BJ (cell line): ENCODE results near the gene RAMP1. TPM values are rescaled to one million over a fixed set of nuclear protein-coding genes. Genes with fewer than 3 reads are reported as not detected.

Experiments used
- CTCF ChIA-PET: fragments of 350-600 bp; formaldehyde crosslinking; extraction: SDS; loops from one replicate; lab custom pipeline; 2021; ENCODE audit warnings: antibody characterized with exemption, inconsistent platforms; lab: Yijun Ruan, JAX
- POLR2A ChIA-PET: fragments of 300-600 bp; sonication (Branson Sonifier 250); formaldehyde crosslinking; extraction: SDS; loops from one replicate; lab custom pipeline; 2021; ENCODE audit warnings: antibody characterized with exemption; lab: Charles Lee
- DNase-seq: peaks from one replicate; pipeline ENCODE4 v3.0.0-alpha.2; 2011; ENCODE audit warnings: low read depth
- H3K27me3 ChIP-seq: 2 replicates; pipeline ENCODE4 v1.6.0; 2011; ENCODE audit warnings: low read length; ENCODE audit not compliant: control insufficient read depth, insufficient read depth
- H3K36me3 ChIP-seq: 2 replicates; pipeline ENCODE4 v1.5.1; 2011; ENCODE audit warnings: low read length; ENCODE audit not compliant: control insufficient read depth, insufficient read depth
- H3K4me3 ChIP-seq: 2 replicates; pipeline ENCODE4 v1.5.1; 2011; ENCODE audit warnings: low read depth, mild to moderate bottlenecking, control low read depth, low read length
- polyA plus RNA-seq: library from polyadenylated mRNA; depleted of rRNA; stranded (reverse); fragments of >200 nt; gene quantifications from 2 replicates; pipeline ENCODE4 v1.2.3, GENCODE V29; 2011
- TF ChIP-seq, protein P1 (sequence below): IDR thresholded peaks from 2 replicates; pipeline ENCODE4 v1.5.1; 2011; ENCODE audit warnings: low read depth, mild to moderate bottlenecking, control low read depth, inconsistent platforms, low read length, moderate library complexity; ENCODE audit not compliant: insufficient read depth

RAMP1 gene
- polyA plus RNA-seq, 1 experiment, result 10.8 TPM

GRCh38 chr2:237873421-237873831, 14.0 kb downstream of the RAMP1 start:
- no peaks in the 10 kb centered on the region for H3K36me3 ChIP-seq
- ChIA-PET POLR2A (no interaction called here), CTCF (interaction anchor here (0.6 to 1.3 kb wide), 2 partner anchors 390 to 642 kb away, joined by 3 read pairs; no protein-coding TSS in a partner anchor)
- TF ChIP-seq, protein P1, sequence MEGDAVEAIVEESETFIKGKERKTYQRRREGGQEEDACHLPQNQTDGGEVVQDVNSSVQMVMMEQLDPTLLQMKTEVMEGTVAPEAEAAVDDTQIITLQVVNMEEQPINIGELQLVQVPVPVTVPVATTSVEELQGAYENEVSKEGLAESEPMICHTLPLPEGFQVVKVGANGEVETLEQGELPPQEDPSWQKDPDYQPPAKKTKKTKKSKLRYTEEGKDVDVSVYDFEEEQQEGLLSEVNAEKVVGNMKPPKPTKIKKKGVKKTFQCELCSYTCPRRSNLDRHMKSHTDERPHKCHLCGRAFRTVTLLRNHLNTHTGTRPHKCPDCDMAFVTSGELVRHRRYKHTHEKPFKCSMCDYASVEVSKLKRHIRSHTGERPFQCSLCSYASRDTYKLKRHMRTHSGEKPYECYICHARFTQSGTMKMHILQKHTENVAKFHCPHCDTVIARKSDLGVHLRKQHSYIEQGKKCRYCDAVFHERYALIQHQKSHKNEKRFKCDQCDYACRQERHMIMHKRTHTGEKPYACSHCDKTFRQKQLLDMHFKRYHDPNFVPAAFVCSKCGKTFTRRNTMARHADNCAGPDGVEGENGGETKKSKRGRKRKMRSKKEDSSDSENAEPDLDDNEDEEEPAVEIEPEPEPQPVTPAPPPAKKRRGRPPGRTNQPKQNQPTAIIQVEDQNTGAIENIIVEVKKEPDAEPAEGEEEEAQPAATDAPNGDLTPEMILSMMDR, result no peak
- no peak overlapping the region for H3K4me3 ChIP-seq
- DNase-seq, result no peak
- no peaks in the 10 kb centered on the region for H3K27me3 ChIP-seq

DNA sequence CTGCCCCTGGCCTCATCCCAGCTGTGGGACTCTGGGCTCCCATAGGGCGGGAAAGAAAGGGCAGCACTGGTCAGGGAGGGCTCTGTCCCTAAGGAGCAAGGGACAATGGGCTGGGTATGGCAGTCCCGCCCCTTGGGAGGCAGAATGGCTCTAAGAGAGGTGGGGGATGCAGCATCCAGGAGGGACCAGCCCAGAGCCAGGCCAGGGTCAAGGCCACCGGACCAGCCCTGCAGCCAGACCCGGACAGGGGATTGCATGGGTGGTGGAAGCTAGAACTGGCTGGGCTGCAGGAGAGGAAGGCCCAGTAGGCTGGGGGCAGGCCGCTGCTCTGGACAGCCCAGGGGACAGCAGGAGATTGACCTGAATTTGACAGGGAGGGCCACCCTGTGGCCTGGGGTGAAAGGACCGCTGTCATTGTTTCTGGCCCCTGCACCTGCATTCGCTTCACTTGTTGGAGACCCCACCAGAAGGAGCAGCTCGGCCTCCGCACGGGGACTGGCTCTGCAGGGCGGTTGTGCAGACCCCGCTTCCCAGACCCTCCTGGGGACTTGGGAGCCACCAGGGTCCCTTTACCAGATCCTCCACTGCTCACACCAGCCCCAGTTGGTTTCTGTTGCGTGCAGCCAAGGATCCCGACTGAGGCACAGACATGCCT, 14.6 kb downstream of the RAMP1 start:
- ChIA-PET POLR2A (no interaction called here), CTCF (interaction anchor here (1.3 kb wide), 1 partner anchor 389 kb away, joined by 3 read pairs; no protein-coding TSS in a partner anchor)
- Histone ChIP-seq H3K4me3 (no peak overlapping the region), H3K36me3 (no peaks in the 10 kb centered on the region), H3K27me3 (no peaks in the 10 kb centered on the region)
- TF ChIP-seq, protein P1, result no peak
- no peak for DNase-seq

GRCh38 chr2:237874585-237875161, 15.2 kb downstream of the RAMP1 start:
- peak; percentile 55 for DNase-seq
- H3K27me3 ChIP-seq, result no peaks in the 10 kb centered on the region
- POLR2A ChIA-PET, result no interaction called here
- H3K36me3 ChIP-seq, result no peaks in the 10 kb centered on the region
- H3K4me3 ChIP-seq, result no peak overlapping the region
- CTCF ChIA-PET, result interaction anchor here (1.3 kb wide), 1 partner anchor 388 kb away, joined by 3 read pairs; no protein-coding TSS in a partner anchor
- TF ChIP-seq, protein P1, result no peak

DNA sequence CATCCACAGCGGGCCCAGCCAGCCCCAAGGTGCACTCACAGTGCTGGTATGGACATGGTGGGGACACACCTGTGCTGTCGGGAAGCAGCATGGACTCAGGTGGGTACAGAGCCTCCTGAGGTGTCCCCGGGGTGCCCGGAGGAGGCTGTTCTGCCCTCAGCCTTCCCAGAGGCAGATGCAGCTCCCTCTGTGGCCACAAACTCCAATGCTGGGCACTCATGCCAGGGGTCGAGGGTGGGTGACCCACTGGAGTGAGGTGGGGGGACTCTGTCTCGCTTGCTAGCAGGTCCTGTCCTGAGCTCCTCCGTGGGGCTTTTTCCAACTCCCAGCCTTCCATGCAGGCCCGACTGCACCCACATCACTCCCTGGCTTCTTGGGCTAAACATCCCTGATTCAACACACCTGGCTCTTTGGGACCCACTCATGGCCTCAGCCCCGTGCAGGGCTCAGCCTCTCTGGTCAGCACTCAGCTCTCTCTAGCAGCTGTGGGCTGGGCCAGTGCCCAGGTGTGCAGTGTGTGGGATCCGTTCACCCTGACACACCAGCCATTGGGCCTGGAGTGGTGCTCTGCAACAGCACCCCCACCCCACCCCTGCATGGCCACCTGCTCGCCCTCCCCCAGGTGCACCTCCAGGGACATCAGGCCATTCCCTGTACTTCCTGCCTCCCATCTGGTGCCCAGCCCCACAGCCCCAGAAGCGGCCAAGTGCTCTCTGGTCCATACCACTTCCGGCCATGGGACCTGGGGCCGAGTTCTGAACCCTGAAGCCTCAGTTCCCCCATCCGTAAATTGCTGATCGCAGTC, 16.0 kb downstream of the RAMP1 start:
- ChIA-PET POLR2A (no interaction called here), CTCF (no interaction called here)
- Histone ChIP-seq H3K36me3 (no peaks in the 10 kb centered on the region), H3K4me3 (no peak overlapping the region), H3K27me3 (no peaks in the 10 kb centered on the region)
- no peak for DNase-seq
- TF ChIP-seq, protein P1, result no peak

- CTCF ChIA-PET, result no interaction called here
- TF ChIP-seq, protein P1, result no peak
- Histone ChIP-seq H3K27me3 (no peaks in the 10 kb centered on the region), H3K36me3 (no peaks in the 10 kb centered on the region), H3K4me3 (no peak overlapping the region)
- POLR2A ChIA-PET, result interaction anchor here (0.6 kb wide), 1 partner anchor 591 kb away, joined by 3 read pairs; no protein-coding TSS in a partner anchor
- no peak for DNase-seq
Observed at GRCh38 chr2:237876061-237876526, 16.7 kb downstream of the RAMP1 start.
